HG03354 (cell line): ENCODE results near the gene TMCO1.
"Not testable (repeated sequence)": the region's sequence is repeated elsewhere in the genome, so short reads cannot be mapped to it uniquely, and the experiment has no call there.

ENCODE experiments used
- ATAC-seq: cut with Tn5 transposase; IDR thresholded peaks from one replicate; pipeline ENCODE4 v1.9.1; 2021; ENCODE audit warnings: mild to moderate bottlenecking; ENCODE audit not compliant: unreplicated experiment, poor library complexity, severe bottlenecking

The TMCO1 gene, protein sequence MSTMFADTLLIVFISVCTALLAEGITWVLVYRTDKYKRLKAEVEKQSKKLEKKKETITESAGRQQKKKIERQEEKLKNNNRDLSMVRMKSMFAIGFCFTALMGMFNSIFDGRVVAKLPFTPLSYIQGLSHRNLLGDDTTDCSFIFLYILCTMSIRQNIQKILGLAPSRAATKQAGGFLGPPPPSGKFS

DNA sequence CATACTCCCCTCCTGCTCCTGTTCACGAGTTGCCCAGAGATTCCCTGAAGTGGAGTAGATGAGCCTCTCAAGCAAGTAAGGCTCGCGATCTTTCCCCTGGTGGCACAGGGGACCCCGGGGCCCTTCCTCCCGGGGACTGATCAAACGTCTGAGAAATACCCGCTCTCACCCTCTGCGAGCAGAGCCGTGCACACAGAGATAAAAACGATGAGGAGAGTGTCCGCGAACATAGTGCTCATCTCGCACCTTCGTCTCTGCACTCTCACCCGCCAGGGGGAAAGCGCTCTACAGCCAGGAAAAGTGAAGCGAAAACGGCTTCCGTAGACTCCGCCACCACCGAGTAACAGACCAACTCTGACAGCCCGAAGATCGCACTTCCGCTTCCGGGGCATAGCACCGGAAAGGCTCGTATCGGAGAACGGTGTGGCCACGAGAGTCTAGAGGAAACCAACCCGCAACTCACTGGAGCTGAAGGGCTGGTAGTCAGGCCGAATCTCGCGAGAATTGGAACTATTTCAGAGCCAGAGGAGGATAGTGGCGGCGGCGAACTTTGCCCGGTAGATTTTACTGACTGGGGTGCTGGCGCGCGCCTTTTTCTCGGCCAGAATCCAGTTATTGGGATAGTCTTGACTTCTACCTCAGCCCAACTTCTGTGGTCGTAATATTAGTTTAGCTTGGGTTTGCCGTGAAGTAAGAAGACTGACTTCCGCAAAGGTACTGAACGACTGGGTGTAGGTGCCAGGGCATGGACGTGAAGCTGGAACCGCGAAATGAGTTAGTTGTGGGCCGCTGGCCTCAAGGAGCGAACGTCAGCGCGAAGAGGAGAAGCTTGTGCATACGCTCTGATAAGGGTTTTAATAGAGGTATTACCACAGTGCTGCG lies at the start of gene TMCO1:
Gene TMCO1 (minus strand): TSS at position 356 of the 882 bp plus-strand sequence. CDS start 117 bp downstream, at position 239.
- ATAC-seq, result peak; percentile 99

DNA sequence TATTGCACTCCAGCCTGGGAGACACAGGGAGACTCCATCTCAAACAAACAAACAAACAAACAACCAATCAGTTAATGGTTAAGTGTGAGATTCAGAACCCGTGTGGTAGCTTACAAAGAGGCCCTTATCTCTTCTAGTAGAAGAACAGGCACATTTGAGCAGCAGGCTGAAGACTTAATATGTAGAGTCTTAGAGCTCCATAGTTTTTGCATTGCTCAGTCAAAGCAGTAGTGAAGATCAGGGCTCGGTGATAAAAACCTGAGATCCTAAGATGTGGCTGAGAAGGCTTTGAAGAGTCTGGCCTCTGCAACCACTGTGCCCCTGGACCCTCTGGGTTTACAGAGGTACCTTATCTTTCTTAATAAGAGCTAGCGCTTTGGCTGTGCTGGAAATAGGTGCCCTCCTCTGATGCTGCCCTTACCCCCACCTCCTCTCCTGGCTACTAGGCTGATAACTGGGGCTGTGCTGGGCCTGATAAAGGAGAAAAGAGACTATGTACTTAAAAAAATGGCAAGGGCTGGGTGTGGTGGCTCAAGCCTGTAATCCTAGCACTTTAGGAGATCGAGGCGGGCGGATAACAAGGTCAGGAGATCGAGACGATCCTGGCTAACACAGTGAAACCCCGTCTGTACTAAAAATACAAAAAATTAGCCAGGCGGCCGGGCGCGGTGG lies 48.3 kb upstream of the TMCO1 start:
- no peak for ATAC-seq

DNA sequence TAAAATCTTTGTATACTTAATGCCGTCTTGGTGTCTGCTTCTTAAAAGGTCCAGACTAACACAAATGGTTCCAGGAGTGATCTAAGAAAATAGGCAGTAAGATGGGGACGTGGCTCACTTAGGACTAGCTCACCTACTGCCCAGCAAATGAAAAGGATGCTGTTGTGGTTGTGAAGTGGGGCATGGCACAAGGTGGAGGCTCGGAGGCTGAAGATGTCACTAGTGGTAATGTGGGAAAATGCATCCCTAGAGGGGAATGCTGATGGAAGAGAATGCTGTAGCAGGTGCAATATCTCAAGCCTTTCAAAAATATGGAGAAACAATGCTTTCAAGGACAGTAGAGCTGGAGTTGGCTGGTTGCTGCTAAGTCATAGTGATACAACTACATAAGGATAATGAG lies 47.5 kb upstream of the TMCO1 start:
- ATAC-seq, result no peak

DNA sequence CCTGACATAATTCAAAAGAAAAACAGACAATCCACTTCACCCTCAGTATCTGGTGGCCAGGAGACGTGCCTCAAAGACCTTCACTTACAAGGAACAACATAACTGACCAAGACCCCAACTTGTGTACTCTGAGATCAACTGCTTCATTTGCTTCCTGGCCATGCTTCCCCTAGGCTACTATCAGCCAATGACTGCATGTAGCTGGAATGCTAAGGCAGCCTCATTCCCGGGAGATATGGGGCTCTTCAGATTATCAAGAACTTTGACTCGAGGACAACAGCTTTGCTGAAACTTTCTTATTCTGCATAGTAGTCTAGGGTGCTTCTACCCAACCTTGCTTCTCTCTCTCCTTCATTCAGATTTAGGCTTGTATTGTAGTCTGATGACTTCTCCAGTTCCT lies 47.1 kb upstream of the TMCO1 start:
- ATAC-seq, result no peak

DNA sequence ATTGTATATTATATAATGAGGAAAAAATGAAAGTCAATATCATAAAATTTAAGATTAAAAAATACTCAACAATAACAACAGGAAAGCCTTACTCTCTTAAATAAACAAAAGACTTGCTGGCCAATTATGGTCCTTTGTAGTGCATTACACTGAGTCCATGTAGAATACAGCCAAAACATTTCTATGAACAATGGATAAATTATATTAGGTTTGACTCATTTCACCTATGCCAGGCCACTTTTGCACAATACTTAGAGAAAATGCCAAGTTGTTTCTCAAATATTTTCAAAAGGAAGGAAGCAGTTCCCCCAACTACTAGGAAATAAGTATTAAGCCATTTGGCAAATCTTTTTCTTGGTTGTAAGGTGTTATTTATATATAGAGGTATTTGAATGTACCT lies 38.9 kb upstream of the TMCO1 start:
- no peak for ATAC-seq

DNA sequence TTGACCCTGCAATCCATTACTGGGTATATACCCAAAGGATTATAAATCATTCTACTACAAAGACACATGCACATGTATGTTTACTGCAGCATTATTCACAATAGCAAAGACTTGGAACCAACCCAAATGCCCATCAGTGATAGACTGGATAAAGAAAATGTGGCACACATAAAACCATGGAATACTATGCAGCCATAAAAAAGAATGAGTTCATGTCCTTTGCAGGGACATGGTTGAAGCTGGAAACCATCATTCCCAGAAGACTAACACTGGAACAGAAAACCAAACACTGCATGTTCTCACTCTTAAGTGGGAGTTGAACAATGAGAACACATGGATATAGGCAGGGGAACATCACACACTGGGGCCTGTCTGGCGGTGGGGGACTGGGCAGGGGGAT lies 35.8 kb upstream of the TMCO1 start:
- not testable (repeated sequence) for ATAC-seq

DNA sequence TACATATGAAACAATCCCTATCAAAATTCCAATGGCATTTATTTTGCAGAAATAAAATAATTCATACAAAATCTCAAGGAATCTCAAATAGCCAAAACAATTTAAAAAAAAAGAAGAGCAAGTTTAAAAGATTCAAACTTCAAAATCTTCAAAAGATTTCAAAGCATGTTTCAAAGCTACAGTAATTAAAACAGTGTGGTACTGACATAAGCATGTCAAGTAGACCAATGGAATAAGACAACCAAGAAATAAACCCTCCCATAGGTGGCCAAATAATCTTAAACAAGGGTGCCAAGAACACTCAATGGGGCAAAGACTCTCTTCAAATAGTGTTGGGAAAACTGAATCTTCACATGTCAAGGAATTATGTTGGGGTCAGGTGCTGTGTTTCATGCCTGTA lies 30.7 kb upstream of the TMCO1 start:
- ATAC-seq, result no peak

DNA sequence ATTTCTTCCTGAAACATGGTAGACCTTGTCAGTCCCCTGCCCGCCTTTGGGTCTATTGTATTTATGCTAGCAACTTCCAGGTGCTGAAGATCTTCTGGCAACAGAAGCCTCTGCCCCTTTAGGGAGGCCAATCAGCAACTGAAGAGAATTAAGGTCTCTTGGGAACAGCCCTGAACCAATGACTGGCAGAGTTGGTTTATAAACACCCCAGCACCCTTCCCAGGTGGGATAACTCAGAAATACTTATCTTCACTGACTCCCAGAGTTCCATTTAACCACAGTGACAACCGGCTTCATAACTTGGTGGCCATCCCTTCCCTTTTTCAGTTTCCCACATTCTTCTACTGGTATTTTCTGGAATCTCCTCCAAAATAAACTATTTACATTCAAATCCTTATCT lies 27.2 kb upstream of the TMCO1 start:
- ATAC-seq, result no peak

DNA sequence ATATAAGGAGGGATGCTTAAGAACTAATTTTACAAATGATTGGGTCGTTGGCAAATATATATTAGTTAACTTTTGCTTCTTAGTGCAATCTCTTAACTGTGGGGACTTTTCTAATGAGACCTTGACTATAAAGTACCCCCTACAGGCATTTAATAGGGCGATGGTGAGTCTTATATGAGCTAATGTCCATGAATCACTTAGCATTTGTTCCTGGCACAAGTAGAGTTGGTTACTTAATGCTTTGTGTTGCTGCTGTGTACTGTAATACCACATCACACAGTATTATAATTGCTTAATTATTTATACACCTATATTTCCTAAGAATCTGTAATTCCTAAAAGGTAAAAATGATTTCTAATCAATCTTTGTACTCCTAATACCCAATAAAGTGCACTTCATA lies 25.3 kb upstream of the TMCO1 start:
- ATAC-seq, result no peak

DNA sequence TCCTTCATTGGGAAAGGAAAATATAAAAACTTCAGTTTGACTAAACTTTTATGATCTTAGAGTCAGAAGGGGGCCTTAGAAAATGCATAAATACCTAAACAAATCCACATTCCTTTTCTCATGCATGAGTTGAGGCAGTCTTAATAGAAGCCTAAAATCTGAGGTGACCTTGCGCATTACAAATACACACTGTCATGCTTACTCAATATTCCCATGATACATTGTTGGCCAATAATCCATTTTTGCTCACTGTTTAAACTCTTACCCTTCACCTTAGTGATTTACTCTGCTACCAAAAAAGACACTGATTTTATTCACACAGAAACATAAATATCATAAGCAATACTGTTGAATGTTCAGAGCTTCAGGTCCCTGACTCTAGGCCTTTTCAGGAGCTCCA lies 19.1 kb upstream of the TMCO1 start:
- ATAC-seq, result no peak

DNA sequence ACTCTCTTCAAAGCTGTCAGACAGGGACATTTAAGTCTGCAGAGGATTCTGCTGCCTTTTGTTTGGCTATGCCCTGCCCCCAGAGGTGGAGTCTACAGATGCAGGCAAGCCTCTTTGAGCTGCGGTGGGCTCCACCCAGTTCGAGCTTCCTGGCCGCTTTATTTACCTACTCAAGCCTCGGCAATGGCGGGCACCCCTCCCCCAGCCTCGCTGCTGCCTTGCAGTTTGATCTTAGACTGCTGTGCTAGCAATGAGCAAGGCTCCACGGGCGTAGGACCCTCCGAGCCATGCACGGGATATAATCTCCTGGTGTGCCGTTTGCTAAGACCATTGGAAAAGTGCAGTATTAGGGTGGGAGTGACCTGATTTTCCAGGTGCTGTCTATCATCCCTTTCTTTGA lies 14.9 kb upstream of the TMCO1 start:
- ATAC-seq, result not testable (repeated sequence)

DNA sequence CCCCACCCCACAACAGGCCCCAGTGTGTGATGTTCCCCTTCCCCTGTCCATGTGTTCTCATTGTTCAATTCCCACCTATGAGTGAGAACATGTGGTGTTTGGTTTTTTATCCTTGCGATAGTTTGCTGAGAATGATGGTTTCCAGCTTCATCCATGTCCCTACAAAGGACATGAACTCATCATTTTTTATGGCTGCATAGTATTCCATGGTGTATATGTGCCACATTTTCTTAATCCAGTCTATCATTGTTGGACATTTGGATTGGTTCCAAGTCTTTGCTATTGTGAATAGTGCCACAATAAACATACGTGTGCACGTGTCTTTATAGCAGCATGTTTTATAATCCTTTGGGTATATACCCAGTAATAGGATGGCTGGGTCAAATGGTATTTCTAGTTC lies 9.5 kb upstream of the TMCO1 start:
- not testable (repeated sequence) for ATAC-seq

DNA sequence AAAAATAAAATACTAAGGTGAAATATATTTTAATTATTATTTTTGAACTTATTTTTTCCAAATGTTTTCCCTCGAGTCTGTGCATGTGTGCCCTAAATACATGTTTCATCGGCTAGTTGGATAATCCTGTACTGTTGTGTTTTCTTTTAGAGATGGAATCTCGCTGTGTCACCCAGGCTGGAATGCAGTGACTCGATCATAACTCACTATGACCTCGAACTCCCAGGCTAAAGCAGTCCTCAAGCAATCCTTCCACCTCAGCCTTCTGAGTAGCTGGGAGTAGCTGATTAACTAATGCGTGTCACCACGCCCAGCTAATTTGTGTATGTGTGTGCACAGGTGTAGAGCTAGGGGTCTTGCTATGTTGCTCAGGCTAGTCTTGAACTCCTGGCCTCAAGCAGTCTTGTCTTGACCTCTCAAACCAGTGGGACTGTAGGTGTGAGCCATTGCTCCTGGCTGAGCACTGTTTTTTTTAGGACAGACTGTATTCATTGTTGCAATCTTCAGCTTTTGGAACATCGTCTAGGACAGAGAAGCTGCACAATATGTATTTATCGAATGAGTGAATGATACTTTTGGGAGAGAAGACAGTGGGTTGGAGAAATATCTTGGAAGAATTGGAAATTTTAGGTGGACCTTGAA lies 4.8 kb upstream of the TMCO1 start:
- no peak for ATAC-seq

DNA sequence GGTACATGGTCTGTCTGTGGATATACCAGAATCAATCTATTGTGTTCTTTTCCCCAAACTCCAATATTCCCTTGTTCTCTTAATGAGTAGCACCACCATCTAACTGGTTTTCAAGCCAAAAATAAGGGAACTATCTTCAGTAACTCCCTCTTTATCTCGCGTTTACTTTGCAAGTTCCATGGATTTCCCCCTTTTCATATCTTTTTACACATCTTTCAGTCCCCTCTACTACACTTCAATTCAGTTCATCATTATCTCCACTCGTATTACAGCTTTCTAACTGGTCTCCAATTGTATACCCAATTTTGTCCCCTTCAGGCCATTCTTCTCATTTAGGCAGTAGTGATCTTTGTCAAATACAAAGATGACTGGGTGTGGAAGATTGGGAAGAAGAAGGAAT lies 4.1 kb upstream of the TMCO1 start:
- no peak for ATAC-seq

DNA sequence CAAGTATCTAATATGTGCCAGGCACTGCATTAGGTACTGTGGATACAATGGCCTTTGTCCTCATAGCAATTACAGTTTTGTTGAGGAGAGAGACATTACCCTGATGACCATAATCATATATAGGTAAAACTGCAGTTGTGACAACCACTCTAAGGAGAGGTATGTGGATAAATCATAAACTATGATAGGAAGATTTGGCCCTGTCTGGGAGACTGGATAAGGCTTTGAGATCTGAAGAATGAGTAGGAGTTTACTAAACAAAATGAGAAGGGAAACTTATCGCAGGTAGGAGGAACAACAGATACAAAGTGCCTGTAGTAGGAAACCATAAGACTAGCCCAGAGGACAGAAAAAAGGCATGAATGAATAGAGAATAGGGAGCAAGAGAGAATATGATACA lies 4.4 kb downstream of the TMCO1 start:
- no peak for ATAC-seq

DNA sequence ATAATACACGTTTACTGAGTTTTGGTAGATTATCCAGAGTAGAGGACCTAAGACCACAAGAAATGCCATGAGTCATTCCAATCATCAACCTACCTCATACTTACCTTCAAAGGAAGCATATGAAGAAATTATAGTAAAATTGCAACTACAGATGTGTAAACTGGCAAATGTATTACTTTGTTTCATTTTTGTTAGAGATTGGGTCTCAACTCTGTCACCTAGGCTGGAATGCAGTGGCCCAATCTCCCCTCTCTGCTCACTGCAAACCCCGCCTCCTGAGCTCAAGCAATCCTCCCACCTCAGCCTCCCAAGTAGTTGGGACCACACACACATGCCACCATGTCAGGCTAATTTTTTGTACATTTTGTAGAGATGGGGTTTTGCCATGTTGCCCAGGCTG lies 5.2 kb downstream of the TMCO1 start:
- no peak for ATAC-seq

DNA sequence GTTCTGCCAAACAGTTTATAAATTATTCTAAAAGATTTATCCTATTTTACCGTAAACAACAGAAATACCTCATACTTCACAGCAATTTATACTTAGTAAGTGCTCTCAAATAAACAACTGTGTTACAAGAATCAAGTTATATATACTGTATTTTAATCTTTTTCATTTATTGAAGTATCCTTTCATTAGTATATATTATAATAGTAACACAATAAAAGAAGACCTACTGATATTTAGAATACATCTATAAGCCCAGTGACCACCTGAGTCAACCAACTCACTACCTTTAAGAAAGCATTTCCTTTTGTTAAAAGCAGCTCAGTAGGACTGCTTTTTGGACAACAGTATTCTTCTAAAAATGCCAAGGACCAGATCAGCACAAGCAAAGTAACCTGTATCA lies 5.9 kb downstream of the TMCO1 start:
- ATAC-seq, result no peak

DNA sequence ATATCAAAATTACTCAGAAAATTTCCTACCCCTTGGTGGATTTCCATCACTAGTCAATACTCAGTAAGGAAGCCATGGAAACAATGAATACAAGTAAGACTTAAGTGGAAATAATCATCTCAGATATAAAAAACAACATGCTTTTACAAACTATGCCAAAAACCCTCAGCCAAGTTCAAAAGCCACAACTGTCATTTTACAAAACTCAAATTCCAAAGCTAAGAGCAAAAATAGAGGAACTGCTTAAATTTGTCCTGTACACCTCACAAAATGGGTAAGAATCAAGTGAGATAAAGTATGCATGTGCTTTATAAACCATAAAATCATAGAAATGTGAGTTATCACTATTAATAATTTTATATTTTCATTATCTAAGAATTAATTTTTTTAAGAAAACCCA lies 9.6 kb downstream of the TMCO1 start:
- ATAC-seq, result no peak

DNA sequence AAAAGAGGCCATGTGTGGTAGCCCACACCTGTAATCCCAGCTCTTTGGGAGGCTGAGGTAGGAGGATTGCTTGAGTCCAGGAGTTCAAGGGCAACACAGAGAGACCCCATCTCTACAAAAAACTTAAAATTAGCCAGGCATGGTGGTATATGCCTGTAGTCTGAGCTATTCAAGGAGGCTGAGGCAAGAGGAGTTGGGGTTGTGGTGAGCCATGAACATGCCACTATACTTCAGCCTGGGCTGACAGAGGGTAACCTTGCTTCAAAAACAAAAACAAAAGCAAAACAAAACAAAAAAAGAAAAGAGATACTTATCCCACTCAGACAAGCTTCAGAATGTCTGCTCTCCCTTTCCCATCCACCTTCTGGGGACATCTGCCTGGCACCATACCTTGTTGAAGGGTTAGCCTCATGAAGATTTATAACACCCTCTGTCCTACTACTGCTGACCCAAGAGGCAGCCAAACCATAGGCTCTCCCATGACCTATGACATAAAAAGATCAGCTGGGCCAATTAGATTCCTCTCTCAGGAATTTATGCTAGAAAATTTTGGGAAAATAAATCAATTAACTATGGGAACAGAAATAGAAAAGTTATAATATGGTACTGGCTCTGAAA lies 13.2 kb downstream of the TMCO1 start:
- ATAC-seq, result no peak

DNA sequence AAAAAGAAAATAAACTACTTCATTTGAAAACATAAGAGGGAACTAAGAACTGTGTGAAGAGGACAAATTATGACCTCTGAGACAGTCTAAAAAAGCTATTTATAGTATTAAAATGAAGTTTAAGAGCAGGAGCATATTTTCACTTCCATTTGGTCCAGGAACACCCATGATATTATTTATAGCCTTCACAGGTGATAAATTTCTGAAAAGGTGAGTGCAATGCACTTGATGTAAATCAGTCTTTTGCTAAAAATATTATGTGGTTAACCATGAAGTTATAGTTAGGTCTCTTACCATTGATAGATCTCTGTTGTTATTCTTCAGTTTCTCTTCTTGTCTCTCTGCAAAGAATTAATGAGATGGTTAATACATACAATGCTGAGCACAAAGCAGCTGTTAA lies 14.7 kb downstream of the TMCO1 start:
- peak; percentile 80 for ATAC-seq
